GM12875 (cell line): Measurements from ENCODE around the gene LRATD1.

Source experiments
- H3K4me3 ChIP-seq: one replicate; pipeline ENCODE4 v1.5.1; 2011; ENCODE audit warnings: low read depth, low read length, control low read depth
- CTCF ChIP-seq: IDR thresholded peaks from 2 replicates; pipeline ENCODE4 v1.5.1; 2011; ENCODE audit warnings: low read depth, mild to moderate bottlenecking, control low read depth, inconsistent platforms, low read length, moderate library complexity, borderline replicate concordance; ENCODE audit not compliant: insufficient read depth

The LRATD1 gene

DNA sequence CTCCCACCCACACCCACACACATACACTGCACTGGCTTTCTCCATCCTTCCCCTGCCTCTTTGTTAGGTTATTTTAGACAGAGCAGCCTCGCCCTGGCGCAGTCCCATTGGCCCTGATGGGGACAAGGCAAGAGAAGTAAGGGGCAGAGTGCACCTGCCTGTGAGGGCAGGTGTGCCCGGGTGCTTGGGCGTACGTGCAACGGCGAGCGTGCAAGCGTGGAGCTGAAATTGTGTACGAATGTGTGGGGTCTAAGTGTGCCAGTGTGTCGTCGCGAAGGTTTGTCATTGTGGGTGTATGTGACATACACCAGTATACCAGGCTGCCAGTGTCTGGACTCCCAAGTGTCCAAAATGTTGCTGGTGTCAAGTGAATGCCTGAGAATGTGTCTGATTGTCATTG, 544 bp downstream of the LRATD1 start:
- TF ChIP-seq CTCF: no peak
- H3K4me3 ChIP-seq: no peak overlapping the region

DNA sequence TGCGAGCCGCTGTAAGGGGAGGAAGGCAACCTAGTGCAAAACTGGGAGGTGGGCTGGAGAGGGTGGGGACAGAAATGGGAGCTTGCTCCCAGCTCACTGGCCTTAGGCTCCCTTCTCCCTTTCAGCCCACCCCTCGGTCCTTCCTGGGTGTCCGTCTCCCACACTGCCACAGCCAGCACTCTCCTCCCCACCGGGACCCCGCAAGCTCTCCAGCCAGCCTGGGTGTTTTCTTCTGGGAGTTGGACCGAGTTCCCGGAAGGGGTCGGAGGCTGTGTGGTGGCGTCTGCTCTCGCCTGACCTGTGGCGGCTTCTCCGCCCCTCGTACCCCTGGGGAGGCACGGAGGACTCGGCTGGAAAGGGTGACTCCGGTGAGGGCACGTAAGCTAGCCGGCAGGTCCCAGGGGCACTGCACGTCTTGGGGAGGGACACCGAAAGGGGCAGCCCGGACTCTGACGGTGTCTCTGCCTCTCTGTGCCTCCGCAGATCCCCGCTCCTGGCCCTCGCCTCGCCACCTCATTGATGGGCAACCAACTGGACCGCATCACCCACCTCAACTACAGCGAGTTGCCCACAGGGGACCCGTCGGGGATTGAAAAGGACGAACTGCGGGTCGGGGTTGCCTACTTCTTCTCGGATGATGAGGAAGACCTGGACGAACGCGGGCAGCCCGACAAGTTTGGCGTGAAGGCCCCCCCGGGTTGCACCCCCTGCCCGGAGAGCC, 1.1 kb downstream of the LRATD1 start:
- no peak overlapping the region for H3K4me3 ChIP-seq
- TF ChIP-seq CTCF: no peak

DNA sequence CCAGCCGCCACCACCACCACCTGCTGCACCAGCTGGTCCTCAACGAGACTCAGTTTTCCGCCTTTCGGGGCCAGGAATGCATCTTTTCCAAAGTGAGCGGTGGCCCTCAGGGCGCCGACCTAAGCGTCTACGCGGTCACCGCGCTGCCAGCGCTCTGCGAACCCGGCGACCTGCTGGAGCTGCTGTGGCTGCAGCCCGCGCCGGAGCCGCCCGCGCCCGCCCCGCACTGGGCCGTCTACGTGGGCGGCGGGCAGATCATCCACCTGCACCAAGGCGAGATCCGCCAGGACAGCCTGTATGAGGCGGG, 1.6 kb downstream of the LRATD1 start:
- H3K4me3 ChIP-seq: no peak overlapping the region
- TF ChIP-seq CTCF: no peak

DNA sequence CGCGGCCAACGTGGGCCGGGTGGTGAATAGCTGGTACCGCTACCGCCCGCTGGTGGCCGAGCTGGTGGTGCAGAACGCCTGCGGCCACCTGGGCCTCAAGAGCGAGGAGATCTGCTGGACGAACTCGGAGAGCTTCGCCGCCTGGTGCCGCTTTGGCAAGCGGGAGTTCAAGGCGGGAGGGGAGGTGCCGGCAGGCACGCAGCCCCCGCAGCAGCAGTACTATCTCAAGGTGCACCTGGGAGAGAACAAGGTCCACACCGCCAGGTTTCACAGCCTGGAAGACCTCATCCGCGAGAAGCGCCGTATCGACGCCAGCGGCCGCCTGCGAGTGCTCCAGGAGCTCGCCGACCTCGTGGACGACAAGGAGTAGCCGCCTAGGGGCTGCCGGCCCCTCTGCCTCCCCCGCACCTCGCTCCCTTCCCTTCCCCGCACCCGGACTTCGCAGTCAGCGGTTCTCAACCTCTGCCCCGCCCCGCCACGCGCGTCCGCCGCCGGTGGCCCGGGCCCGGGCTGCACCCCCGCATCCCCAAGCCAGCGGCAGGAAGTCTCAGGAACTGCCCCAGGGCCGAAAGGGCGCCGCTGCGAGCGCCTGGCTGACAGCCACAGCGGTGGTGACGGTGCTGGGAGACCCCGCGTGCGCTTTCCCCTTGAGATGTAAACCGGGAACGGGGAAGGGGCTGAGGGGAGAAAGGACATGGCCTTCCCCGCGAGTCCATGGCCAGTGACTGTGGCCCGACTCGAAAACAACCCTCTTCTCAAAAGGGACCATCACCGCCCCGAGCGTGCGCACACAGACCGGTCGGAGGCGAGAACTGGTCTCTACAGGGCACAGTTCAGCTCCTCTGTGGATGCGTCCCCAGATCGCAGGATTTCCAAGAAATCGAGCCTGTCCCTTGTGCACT, 2.2 kb downstream of the LRATD1 start:
- no peak overlapping the region for H3K4me3 ChIP-seq
- no peak for TF ChIP-seq CTCF

DNA sequence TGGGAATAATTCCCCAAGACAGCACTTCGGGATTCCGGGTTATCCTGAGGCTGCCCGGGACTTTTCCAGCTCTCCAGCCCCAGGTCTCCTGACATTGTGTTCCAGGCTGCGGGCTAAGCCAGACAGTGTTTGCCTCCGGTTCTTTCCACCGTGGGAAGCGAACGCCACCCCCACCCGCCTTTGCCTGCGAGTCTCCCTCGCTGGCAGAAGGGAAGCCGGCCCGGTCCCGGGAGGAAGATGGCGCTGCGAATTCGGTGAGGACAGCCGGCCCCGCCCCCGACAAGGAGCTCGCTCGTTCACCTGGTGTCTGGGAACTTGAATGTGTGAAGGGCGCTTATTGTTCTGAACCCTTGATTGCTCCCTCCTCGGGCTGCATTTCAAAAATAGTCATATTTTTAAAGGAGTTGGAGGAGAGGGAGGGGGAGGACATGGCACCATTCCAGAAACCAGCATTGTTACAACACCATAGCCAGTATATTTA, 2.9 kb downstream of the LRATD1 start:
- no peak for TF ChIP-seq CTCF
- H3K4me3 ChIP-seq: no peak overlapping the region

GRCh38 chr2:14638488-14638887, 6.0 kb downstream of the LRATD1 start:
- TF ChIP-seq CTCF: no peak
- H3K4me3 ChIP-seq: no peak overlapping the region
